Measurements from ENCODE around the gene PHF19. TPM values are rescaled to one million over a fixed set of nuclear protein-coding genes. Genes with fewer than 3 reads are reported as not detected.

PHF19 gene
- total RNA-seq, 1 experiment from 2014 or later = 39.0 TPM

DNA sequence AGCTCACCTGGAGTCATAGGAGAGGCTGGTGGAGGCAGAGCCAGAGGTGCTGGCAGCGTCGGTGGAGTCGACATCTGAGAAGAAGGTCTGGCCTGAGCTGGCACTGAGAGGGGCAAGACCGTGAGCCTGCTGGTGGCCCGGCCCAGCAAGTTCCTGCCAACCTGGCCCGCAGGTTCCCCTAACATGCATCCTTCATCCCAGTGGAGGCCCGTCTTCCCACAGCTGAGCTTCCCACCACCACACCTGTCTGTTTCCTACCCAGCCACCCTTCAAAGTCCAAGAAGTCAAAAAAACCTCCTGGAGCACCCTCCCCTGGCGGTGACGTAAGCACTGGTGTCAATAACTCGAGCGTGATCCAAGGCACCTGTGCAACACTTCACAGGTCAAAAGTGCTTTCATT lies 16.9 kb downstream of the PHF19 start:
- H3K4me3 Mint-ChIP-seq = no peak overlapping the region
- no peak overlapping the region for H3K27ac Mint-ChIP-seq
- POLR2A ChIA-PET = interaction anchor here (0.6 kb wide), 1 partner anchor 60 kb away, joined by 4 read pairs; no protein-coding TSS in a partner anchor
- no peak for ATAC-seq
- H3K9me3 Mint-ChIP-seq = no peaks in the 10 kb centered on the region
- no peaks in the 10 kb centered on the region for H3K27me3 Mint-ChIP-seq (ENCODE audit: low read depth)
- peaks cover 9% of the 10 kb centered on the region for H3K36me3 Mint-ChIP-seq
- H3K4me1 Mint-ChIP-seq = no peaks in the 10 kb centered on the region
- no peak for DNase-seq (ENCODE audit: low spot score)
- CTCF ChIA-PET = no interaction called here
- TF ChIP-seq, protein P1, sequence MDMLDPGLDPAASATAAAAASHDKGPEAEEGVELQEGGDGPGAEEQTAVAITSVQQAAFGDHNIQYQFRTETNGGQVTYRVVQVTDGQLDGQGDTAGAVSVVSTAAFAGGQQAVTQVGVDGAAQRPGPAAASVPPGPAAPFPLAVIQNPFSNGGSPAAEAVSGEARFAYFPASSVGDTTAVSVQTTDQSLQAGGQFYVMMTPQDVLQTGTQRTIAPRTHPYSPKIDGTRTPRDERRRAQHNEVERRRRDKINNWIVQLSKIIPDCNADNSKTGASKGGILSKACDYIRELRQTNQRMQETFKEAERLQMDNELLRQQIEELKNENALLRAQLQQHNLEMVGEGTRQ (CRISPR knock-in tag; IDR thresholded peaks at IDR 0.05) = no peak
- TF ChIP-seq, protein P2, sequence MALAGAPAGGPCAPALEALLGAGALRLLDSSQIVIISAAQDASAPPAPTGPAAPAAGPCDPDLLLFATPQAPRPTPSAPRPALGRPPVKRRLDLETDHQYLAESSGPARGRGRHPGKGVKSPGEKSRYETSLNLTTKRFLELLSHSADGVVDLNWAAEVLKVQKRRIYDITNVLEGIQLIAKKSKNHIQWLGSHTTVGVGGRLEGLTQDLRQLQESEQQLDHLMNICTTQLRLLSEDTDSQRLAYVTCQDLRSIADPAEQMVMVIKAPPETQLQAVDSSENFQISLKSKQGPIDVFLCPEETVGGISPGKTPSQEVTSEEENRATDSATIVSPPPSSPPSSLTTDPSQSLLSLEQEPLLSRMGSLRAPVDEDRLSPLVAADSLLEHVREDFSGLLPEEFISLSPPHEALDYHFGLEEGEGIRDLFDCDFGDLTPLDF (CRISPR knock-in tag; IDR thresholded peaks at IDR 0.05) = no peak
- TF ChIP-seq NFE2L1 (CRISPR knock-in tag; IDR thresholded peaks at IDR 0.05) (no peak), CBFB (CRISPR knock-in tag; IDR thresholded peaks at IDR 0.05; ENCODE audit: low read depth) (no peak), CREM (CRISPR knock-in tag; IDR thresholded peaks at IDR 0.05) (no peak)
- TF ChIP-seq, protein P3, sequence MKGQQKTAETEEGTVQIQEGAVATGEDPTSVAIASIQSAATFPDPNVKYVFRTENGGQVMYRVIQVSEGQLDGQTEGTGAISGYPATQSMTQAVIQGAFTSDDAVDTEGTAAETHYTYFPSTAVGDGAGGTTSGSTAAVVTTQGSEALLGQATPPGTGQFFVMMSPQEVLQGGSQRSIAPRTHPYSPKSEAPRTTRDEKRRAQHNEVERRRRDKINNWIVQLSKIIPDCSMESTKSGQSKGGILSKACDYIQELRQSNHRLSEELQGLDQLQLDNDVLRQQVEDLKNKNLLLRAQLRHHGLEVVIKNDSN (CRISPR knock-in tag; IDR thresholded peaks at IDR 0.05) = no peak
- TF ChIP-seq, protein P4, sequence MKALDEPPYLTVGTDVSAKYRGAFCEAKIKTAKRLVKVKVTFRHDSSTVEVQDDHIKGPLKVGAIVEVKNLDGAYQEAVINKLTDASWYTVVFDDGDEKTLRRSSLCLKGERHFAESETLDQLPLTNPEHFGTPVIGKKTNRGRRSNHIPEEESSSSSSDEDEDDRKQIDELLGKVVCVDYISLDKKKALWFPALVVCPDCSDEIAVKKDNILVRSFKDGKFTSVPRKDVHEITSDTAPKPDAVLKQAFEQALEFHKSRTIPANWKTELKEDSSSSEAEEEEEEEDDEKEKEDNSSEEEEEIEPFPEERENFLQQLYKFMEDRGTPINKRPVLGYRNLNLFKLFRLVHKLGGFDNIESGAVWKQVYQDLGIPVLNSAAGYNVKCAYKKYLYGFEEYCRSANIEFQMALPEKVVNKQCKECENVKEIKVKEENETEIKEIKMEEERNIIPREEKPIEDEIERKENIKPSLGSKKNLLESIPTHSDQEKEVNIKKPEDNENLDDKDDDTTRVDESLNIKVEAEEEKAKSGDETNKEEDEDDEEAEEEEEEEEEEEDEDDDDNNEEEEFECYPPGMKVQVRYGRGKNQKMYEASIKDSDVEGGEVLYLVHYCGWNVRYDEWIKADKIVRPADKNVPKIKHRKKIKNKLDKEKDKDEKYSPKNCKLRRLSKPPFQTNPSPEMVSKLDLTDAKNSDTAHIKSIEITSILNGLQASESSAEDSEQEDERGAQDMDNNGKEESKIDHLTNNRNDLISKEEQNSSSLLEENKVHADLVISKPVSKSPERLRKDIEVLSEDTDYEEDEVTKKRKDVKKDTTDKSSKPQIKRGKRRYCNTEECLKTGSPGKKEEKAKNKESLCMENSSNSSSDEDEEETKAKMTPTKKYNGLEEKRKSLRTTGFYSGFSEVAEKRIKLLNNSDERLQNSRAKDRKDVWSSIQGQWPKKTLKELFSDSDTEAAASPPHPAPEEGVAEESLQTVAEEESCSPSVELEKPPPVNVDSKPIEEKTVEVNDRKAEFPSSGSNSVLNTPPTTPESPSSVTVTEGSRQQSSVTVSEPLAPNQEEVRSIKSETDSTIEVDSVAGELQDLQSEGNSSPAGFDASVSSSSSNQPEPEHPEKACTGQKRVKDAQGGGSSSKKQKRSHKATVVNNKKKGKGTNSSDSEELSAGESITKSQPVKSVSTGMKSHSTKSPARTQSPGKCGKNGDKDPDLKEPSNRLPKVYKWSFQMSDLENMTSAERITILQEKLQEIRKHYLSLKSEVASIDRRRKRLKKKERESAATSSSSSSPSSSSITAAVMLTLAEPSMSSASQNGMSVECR (CRISPR knock-in tag; IDR thresholded peaks at IDR 0.05; ENCODE audit: borderline replicate concordance) = no peak

DNA sequence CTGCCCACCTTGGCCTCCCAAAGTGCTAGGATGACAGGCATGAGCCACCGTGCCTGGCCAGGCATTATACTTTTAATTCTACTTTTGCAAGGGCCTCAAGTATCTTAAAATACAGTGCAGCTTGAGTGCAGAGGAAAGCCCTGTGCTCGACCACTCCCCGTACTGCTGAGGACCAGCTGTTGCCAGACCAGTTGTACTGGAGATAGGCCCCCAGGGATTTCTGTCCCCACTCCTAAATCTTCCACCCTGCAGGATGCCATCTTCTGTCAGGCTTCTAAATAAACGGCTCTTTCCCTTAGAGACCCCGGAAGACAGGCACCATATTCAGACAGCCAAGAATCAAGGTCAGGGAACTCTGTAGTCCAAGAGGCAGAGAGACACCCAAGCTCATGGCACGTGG lies 17.6 kb downstream of the PHF19 start:
- POLR2A ChIA-PET = no interaction called here
- no peak for DNase-seq (ENCODE audit: low spot score)
- Mint-ChIP-seq H3K27ac (no peak overlapping the region), H3K27me3 (ENCODE audit: low read depth) (no peaks in the 10 kb centered on the region), H3K4me3 (no peak overlapping the region), H3K36me3 (peaks cover 9% of the 10 kb centered on the region), H3K9me3 (no peaks in the 10 kb centered on the region), H3K4me1 (no peaks in the 10 kb centered on the region)
- TF ChIP-seq RELA (CRISPR knock-in tag; IDR thresholded peaks at IDR 0.05; ENCODE audit: borderline replicate concordance) (no peak), FOXJ3 (CRISPR knock-in tag; IDR thresholded peaks at IDR 0.05; ENCODE audit: borderline replicate concordance) (no peak)
- TF ChIP-seq, protein P5, sequence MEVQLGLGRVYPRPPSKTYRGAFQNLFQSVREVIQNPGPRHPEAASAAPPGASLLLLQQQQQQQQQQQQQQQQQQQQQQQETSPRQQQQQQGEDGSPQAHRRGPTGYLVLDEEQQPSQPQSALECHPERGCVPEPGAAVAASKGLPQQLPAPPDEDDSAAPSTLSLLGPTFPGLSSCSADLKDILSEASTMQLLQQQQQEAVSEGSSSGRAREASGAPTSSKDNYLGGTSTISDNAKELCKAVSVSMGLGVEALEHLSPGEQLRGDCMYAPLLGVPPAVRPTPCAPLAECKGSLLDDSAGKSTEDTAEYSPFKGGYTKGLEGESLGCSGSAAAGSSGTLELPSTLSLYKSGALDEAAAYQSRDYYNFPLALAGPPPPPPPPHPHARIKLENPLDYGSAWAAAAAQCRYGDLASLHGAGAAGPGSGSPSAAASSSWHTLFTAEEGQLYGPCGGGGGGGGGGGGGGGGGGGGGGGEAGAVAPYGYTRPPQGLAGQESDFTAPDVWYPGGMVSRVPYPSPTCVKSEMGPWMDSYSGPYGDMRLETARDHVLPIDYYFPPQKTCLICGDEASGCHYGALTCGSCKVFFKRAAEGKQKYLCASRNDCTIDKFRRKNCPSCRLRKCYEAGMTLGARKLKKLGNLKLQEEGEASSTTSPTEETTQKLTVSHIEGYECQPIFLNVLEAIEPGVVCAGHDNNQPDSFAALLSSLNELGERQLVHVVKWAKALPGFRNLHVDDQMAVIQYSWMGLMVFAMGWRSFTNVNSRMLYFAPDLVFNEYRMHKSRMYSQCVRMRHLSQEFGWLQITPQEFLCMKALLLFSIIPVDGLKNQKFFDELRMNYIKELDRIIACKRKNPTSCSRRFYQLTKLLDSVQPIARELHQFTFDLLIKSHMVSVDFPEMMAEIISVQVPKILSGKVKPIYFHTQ (CRISPR knock-in tag; IDR thresholded peaks at IDR 0.05) = no peak
- TF ChIP-seq, protein P6, sequence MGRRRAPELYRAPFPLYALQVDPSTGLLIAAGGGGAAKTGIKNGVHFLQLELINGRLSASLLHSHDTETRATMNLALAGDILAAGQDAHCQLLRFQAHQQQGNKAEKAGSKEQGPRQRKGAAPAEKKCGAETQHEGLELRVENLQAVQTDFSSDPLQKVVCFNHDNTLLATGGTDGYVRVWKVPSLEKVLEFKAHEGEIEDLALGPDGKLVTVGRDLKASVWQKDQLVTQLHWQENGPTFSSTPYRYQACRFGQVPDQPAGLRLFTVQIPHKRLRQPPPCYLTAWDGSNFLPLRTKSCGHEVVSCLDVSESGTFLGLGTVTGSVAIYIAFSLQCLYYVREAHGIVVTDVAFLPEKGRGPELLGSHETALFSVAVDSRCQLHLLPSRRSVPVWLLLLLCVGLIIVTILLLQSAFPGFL (CRISPR knock-in tag; IDR thresholded peaks at IDR 0.05; ENCODE audit: borderline replicate concordance) = no peak
- TF ChIP-seq, protein P7, sequence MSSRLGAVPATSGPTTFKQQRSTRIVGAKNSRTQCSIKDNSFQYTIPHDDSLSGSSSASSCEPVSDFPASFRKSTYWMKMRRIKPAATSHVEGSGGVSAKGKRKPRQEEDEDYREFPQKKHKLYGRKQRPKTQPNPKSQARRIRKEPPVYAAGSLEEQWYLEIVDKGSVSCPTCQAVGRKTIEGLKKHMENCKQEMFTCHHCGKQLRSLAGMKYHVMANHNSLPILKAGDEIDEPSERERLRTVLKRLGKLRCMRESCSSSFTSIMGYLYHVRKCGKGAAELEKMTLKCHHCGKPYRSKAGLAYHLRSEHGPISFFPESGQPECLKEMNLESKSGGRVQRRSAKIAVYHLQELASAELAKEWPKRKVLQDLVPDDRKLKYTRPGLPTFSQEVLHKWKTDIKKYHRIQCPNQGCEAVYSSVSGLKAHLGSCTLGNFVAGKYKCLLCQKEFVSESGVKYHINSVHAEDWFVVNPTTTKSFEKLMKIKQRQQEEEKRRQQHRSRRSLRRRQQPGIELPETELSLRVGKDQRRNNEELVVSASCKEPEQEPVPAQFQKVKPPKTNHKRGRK (CRISPR knock-in tag; IDR thresholded peaks at IDR 0.05; ENCODE audit: borderline replicate concordance) = no peak
- TF ChIP-seq, protein P8, sequence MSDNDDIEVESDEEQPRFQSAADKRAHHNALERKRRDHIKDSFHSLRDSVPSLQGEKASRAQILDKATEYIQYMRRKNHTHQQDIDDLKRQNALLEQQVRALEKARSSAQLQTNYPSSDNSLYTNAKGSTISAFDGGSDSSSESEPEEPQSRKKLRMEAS (CRISPR knock-in tag; IDR thresholded peaks at IDR 0.05) = no peak
- TF ChIP-seq, protein P9, sequence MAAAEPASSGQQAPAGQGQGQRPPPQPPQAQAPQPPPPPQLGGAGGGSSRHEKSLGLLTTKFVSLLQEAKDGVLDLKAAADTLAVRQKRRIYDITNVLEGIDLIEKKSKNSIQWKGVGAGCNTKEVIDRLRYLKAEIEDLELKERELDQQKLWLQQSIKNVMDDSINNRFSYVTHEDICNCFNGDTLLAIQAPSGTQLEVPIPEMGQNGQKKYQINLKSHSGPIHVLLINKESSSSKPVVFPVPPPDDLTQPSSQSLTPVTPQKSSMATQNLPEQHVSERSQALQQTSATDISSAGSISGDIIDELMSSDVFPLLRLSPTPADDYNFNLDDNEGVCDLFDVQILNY (CRISPR knock-in tag; IDR thresholded peaks at IDR 0.05) = no peak
- TF ChIP-seq, protein P10, sequence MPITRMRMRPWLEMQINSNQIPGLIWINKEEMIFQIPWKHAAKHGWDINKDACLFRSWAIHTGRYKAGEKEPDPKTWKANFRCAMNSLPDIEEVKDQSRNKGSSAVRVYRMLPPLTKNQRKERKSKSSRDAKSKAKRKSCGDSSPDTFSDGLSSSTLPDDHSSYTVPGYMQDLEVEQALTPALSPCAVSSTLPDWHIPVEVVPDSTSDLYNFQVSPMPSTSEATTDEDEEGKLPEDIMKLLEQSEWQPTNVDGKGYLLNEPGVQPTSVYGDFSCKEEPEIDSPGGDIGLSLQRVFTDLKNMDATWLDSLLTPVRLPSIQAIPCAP (CRISPR knock-in tag; IDR thresholded peaks at IDR 0.05) = no peak
- TF ChIP-seq, protein P11, sequence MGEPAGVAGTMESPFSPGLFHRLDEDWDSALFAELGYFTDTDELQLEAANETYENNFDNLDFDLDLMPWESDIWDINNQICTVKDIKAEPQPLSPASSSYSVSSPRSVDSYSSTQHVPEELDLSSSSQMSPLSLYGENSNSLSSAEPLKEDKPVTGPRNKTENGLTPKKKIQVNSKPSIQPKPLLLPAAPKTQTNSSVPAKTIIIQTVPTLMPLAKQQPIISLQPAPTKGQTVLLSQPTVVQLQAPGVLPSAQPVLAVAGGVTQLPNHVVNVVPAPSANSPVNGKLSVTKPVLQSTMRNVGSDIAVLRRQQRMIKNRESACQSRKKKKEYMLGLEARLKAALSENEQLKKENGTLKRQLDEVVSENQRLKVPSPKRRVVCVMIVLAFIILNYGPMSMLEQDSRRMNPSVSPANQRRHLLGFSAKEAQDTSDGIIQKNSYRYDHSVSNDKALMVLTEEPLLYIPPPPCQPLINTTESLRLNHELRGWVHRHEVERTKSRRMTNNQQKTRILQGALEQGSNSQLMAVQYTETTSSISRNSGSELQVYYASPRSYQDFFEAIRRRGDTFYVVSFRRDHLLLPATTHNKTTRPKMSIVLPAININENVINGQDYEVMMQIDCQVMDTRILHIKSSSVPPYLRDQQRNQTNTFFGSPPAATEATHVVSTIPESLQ (CRISPR knock-in tag; IDR thresholded peaks at IDR 0.05) = no peak
- ATAC-seq = no peak
- CTCF ChIA-PET = interaction anchor here (0.9 kb wide), 1 partner anchor 196 kb away, joined by 3 read pairs; no protein-coding TSS in a partner anchor
